Spleen (tissue), 7 donors: ENCODE measurements around the gene CDK11A.

ENCODE experiments used
- CTCF ChIP-seq, 11 experiments: fragments of 200-600 bp in 7 of 11; fragments of 450-650 bp in 4 of 11; sonication (generic) in 4 of 11; IDR thresholded peaks in 8 of 11; conservative IDR thresholded peaks in 3 of 11; 1 replicate in 7 of 11; 2 replicates in 4 of 11; pipeline versions ENCODE4 v1.4.0 to v1.8.0; 2016 to 2021; ENCODE audit warnings: antibody characterized with exemption in 11 of 11, inconsistent platforms in 4 of 11, mild to moderate bottlenecking in 1 of 11
- POLR2A ChIP-seq, 3 donors: fragments of 450-650 bp; IDR thresholded peaks; one replicate each; pipeline ENCODE4 v1.5.1; 2017; ENCODE audit warnings: antibody characterized with exemption in 3 of 3, mild to moderate bottlenecking in 1 of 3
- donor health status: DM: no; HTN: no; CAD: no; lungs with moderate emphysema.
- donor health status: DM: no; HTN: no; CAD: no.
- donor health status: DM: no; HTN: no; CAD: no.

GRCh38 chr1:1721201-1721600 is 3.0 kb downstream of the CDK11A start:
- TF ChIP-seq CTCF (IDR thresholded peaks at IDR 0.05 in 8 of 11, conservative IDR thresholded peaks at IDR 0.05 in 3 of 11) = no peak
- no peak for TF ChIP-seq POLR2A (IDR thresholded peaks at IDR 0.05)
